Measurements from ENCODE around the gene NEIL3. TPM values are rescaled to one million over a fixed set of nuclear protein-coding genes. Genes with fewer than 3 reads are reported as not detected.

NEIL3 gene
- total RNA-seq, 2 experiments from 2014 or later: 18.1 to 18.6 TPM

- Mint-ChIP-seq H3K9me3 (ENCODE audit: low read depth) (no peaks in the 10 kb centered on the region), H3K27me3 (no peaks in the 10 kb centered on the region), H3K4me3 (no peak overlapping the region), H3K4me1 (peaks cover 33% of the 10 kb centered on the region), H3K36me3 (ENCODE audit: low read depth) (no peaks in the 10 kb centered on the region), H3K27ac (no peak overlapping the region)
- no peak for DNase-seq
- CTCF ChIA-PET: no interaction called here
- no peak for ATAC-seq
- intact Hi-C loops (cut with DNase I, micrococcal nuclease): no loop called here
- POLR2A ChIA-PET: no interaction called here
These were observed 86.7 kb downstream of the NEIL3 start for GRCh38 chr4:177396352-177396751.

GRCh38 chr4:177400030-177400429 is 90.4 kb downstream of the NEIL3 start:
- no peak for ATAC-seq
- peaks cover 38% of the 10 kb centered on the region for H3K4me1 Mint-ChIP-seq
- H3K27ac Mint-ChIP-seq: no peak overlapping the region
- intact Hi-C loops (cut with DNase I, micrococcal nuclease): no loop called here
- no peaks in the 10 kb centered on the region for H3K9me3 Mint-ChIP-seq (ENCODE audit: low read depth)
- no peaks in the 10 kb centered on the region for H3K36me3 Mint-ChIP-seq (ENCODE audit: low read depth)
- no peaks in the 10 kb centered on the region for H3K27me3 Mint-ChIP-seq
- no peak for DNase-seq
- ChIA-PET CTCF (no interaction called here), POLR2A (no interaction called here)
- no peak overlapping the region for H3K4me3 Mint-ChIP-seq

GRCh38 chr4:177401658-177402273 is 92.1 kb downstream of the NEIL3 start:
- no peak for ATAC-seq
- intact Hi-C loops (cut with DNase I, micrococcal nuclease): loop anchor here in 1 of 2 experiments (2.0 kb wide), 1 partner anchor 39 kb away; no protein-coding TSS in a partner anchor

GRCh38 chr4:177403746-177404145 is 94.1 kb downstream of the NEIL3 start:
- POLR2A ChIA-PET: interaction anchor here (1.5 kb wide), 1 partner anchor 38 kb away, joined by 7 read pairs; the partner anchor contains the start of gene AGA
- CTCF ChIA-PET: interaction anchor here (0.5 to 0.7 kb wide), 3 partner anchors 11 to 155 kb away, joined by 3 read pairs; partner anchors contain the start of gene AGA
- Mint-ChIP-seq H3K9me3 (ENCODE audit: low read depth) (no peaks in the 10 kb centered on the region), H3K36me3 (ENCODE audit: low read depth) (no peaks in the 10 kb centered on the region), H3K27ac (no peak overlapping the region), H3K27me3 (no peaks in the 10 kb centered on the region), H3K4me3 (no peak overlapping the region), H3K4me1 (peaks cover 38% of the 10 kb centered on the region)
- no peak for DNase-seq
- intact Hi-C loops (cut with DNase I, micrococcal nuclease): loop anchor here (2.0 kb wide), 1 partner anchor 37 kb away; no protein-coding TSS in a partner anchor
- no peak for ATAC-seq

More at GRCh38 chr4:177401658-177402273, 92.1 kb downstream of the NEIL3 start:
- peak overlapping the region; percentile 26 for H3K27ac Mint-ChIP-seq
- H3K9me3 Mint-ChIP-seq (ENCODE audit: low read depth): no peaks in the 10 kb centered on the region
- no peak for DNase-seq
- CTCF ChIA-PET: no interaction called here
- no peak overlapping the region for H3K4me3 Mint-ChIP-seq
- H3K27me3 Mint-ChIP-seq: no peaks in the 10 kb centered on the region
- POLR2A ChIA-PET: no interaction called here
- peaks cover 38% of the 10 kb centered on the region for H3K4me1 Mint-ChIP-seq
- H3K36me3 Mint-ChIP-seq (ENCODE audit: low read depth): no peaks in the 10 kb centered on the region

- ATAC-seq: peak; percentile 25
- POLR2A ChIA-PET: interaction anchor here (1.5 kb wide), 1 partner anchor 38 kb away, joined by 7 read pairs; the partner anchor contains the start of gene AGA
- CTCF ChIA-PET: no interaction called here
These were observed 94.7 kb downstream of the NEIL3 start for GRCh38 chr4:177404342-177404741.

GRCh38 chr4:177404986-177405385 is 95.3 kb downstream of the NEIL3 start:
- ATAC-seq (no peak), DNase-seq (no peak)
- Mint-ChIP-seq H3K4me3 (no peak overlapping the region), H3K4me1 (peaks cover 34% of the 10 kb centered on the region), H3K9me3 (ENCODE audit: low read depth) (no peaks in the 10 kb centered on the region), H3K27ac (no peak overlapping the region), H3K36me3 (ENCODE audit: low read depth) (no peaks in the 10 kb centered on the region), H3K27me3 (no peaks in the 10 kb centered on the region)
- POLR2A ChIA-PET: no interaction called here
- intact Hi-C loops (cut with DNase I, micrococcal nuclease): loop anchor here in 1 of 2 experiments (2.0 kb wide), 1 partner anchor 36 kb away; no protein-coding TSS in a partner anchor
- CTCF ChIA-PET: no interaction called here

More at GRCh38 chr4:177404342-177404741, 94.7 kb downstream of the NEIL3 start:
- no peaks in the 10 kb centered on the region for H3K27me3 Mint-ChIP-seq
- H3K27ac Mint-ChIP-seq: no peak overlapping the region
- no peaks in the 10 kb centered on the region for H3K36me3 Mint-ChIP-seq (ENCODE audit: low read depth)
- intact Hi-C loops (cut with DNase I, micrococcal nuclease): loop anchor here in 1 of 2 experiments (2.0 kb wide), 1 partner anchor 36 kb away; no protein-coding TSS in a partner anchor
- no peak for DNase-seq
- no peaks in the 10 kb centered on the region for H3K9me3 Mint-ChIP-seq (ENCODE audit: low read depth)
- peaks cover 38% of the 10 kb centered on the region for H3K4me1 Mint-ChIP-seq
- H3K4me3 Mint-ChIP-seq: no peak overlapping the region

- H3K36me3 Mint-ChIP-seq (ENCODE audit: low read depth): no peaks in the 10 kb centered on the region
- no peaks in the 10 kb centered on the region for H3K27me3 Mint-ChIP-seq
- intact Hi-C loops (cut with DNase I, micrococcal nuclease): loop anchor here in 1 of 2 experiments (2.0 kb wide), 1 partner anchor 35 kb away; no protein-coding TSS in a partner anchor
- H3K9me3 Mint-ChIP-seq (ENCODE audit: low read depth): no peaks in the 10 kb centered on the region
- H3K4me1 Mint-ChIP-seq: peaks cover 29% of the 10 kb centered on the region
- no peak for ATAC-seq
- no peak overlapping the region for H3K27ac Mint-ChIP-seq
- POLR2A ChIA-PET: no interaction called here
- CTCF ChIA-PET: no interaction called here
- no peak for DNase-seq
- no peak overlapping the region for H3K4me3 Mint-ChIP-seq
These were observed 95.8 kb downstream of the NEIL3 start for GRCh38 chr4:177405508-177405907.

- ChIA-PET POLR2A (no interaction called here), CTCF (interaction anchor here (0.7 kb wide), 1 partner anchor 27 kb away, joined by 3 read pairs; no protein-coding TSS in a partner anchor)
- no peak for ATAC-seq
- peaks cover 11% of the 10 kb centered on the region for H3K4me1 Mint-ChIP-seq
- no peak overlapping the region for H3K27ac Mint-ChIP-seq
- H3K36me3 Mint-ChIP-seq (ENCODE audit: low read depth): no peaks in the 10 kb centered on the region
- H3K9me3 Mint-ChIP-seq (ENCODE audit: low read depth): no peaks in the 10 kb centered on the region
- no peak for DNase-seq
- no peak overlapping the region for H3K4me3 Mint-ChIP-seq
- H3K27me3 Mint-ChIP-seq: no peaks in the 10 kb centered on the region
- intact Hi-C loops (cut with DNase I, micrococcal nuclease): no loop called here
These were observed 98.3 kb downstream of the NEIL3 start for GRCh38 chr4:177408023-177408422.

GRCh38 chr4:177410566-177410965 is 100.9 kb downstream of the NEIL3 start:
- Mint-ChIP-seq H3K4me1 (no peaks in the 10 kb centered on the region), H3K4me3 (no peak overlapping the region), H3K27ac (no peak overlapping the region), H3K27me3 (no peaks in the 10 kb centered on the region), H3K9me3 (ENCODE audit: low read depth) (no peaks in the 10 kb centered on the region), H3K36me3 (ENCODE audit: low read depth) (no peaks in the 10 kb centered on the region)
- ATAC-seq (no peak), DNase-seq (no peak)
- ChIA-PET POLR2A (no interaction called here), CTCF (no interaction called here)
- intact Hi-C loops (cut with DNase I, micrococcal nuclease): no loop called here

GRCh38 chr4:177411996-177412395 is 102.3 kb downstream of the NEIL3 start:
- Mint-ChIP-seq H3K9me3 (ENCODE audit: low read depth) (no peaks in the 10 kb centered on the region), H3K27me3 (no peaks in the 10 kb centered on the region)
- CTCF ChIA-PET: interaction anchor here (0.7 kb wide), 1 partner anchor 24 kb away, joined by 3 read pairs; no protein-coding TSS in a partner anchor

More at GRCh38 chr4:177411996-177412395, 102.3 kb downstream of the NEIL3 start:
- Mint-ChIP-seq H3K36me3 (ENCODE audit: low read depth) (no peaks in the 10 kb centered on the region), H3K27ac (no peak overlapping the region), H3K4me1 (no peaks in the 10 kb centered on the region), H3K4me3 (no peak overlapping the region)
- DNase-seq (no peak), ATAC-seq (no peak)
- intact Hi-C loops (cut with DNase I, micrococcal nuclease): no loop called here
- POLR2A ChIA-PET: no interaction called here

Data from activated CD4-positive, alpha-beta T cell treated with anti-CD3 and anti-CD28 coated beads for 36 hours (primary cell).